Stimulated activated naive CD4-positive, alpha-beta T cell treated with Interleukin-2 at 50 U/mL for 16 hours (primary cell): ENCODE measurements around the gene OSBP2.

Source experiments
- DNase-seq: peaks from one replicate; lab custom pipeline; 2025; lab: John Stamatoyannopoulos, UW

OSBP2 gene, protein sequence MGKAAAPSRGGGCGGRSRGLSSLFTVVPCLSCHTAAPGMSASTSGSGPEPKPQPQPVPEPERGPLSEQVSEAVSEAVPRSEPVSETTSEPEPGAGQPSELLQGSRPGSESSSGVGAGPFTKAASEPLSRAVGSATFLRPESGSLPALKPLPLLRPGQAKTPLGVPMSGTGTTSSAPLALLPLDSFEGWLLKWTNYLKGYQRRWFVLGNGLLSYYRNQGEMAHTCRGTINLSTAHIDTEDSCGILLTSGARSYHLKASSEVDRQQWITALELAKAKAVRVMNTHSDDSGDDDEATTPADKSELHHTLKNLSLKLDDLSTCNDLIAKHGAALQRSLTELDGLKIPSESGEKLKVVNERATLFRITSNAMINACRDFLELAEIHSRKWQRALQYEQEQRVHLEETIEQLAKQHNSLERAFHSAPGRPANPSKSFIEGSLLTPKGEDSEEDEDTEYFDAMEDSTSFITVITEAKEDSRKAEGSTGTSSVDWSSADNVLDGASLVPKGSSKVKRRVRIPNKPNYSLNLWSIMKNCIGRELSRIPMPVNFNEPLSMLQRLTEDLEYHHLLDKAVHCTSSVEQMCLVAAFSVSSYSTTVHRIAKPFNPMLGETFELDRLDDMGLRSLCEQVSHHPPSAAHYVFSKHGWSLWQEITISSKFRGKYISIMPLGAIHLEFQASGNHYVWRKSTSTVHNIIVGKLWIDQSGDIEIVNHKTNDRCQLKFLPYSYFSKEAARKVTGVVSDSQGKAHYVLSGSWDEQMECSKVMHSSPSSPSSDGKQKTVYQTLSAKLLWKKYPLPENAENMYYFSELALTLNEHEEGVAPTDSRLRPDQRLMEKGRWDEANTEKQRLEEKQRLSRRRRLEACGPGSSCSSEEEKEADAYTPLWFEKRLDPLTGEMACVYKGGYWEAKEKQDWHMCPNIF

DNA sequence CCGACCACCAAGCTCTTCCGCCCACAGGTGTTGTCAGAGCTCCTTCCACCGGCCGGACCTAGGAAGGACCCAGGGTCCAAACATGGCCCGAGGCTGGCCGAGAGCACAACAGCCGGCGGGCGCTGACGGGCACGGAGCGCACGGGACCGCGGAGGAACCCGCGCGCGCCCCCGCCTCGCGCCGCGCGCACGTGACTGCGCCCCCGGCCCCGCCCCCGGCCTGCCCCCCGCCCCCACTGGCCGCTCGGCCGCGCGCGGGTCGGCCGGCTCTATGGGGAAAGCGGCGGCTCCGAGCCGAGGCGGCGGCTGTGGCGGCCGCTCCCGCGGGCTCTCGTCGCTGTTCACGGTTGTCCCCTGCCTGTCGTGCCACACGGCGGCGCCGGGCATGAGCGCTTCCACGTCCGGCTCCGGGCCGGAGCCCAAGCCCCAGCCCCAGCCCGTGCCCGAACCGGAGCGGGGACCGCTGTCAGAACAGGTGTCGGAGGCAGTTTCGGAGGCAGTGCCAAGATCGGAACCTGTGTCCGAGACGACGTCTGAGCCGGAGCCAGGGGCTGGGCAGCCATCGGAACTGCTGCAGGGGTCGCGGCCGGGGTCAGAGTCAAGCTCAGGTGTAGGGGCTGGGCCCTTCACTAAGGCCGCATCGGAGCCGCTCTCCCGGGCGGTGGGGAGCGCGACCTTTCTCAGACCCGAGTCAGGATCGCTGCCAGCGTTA lies at the start of gene OSBP2:
Gene OSBP2 (plus strand): TSS at position 235 of the 711 bp plus-strand sequence. CDS start 36 bp downstream, at position 271.
- DNase-seq = no peak

DNA sequence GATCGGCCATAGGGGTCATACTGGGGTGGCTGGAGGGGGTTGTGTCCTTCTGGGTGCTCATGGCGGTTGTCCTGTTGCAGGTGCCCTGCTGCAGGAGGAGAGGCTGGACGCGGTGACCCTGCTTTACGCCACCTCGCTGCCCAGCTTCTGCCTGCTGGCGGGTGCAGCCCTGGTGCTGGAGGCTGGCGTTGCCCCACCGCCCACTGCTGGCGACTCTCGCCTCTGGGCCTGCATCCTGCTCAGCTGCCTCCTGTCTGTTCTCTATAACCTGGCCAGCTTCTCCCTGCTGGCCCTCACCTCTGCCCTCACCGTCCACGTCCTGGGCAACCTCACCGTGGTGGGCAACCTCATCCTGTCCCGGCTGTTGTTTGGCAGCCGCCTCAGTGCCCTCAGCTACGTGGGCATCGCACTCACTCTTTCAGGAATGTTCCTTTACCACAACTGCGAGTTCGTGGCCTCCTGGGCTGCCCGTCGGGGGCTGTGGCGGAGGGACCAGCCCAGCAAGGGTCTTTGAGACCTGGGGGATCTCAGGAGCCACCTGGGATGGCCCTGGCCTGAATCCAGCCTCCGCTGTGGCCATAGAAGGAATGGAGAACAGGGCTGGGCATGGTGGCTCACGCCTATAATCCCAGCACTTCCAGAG lies 48.0 kb upstream of the OSBP2 start:
- no peak for DNase-seq

DNA sequence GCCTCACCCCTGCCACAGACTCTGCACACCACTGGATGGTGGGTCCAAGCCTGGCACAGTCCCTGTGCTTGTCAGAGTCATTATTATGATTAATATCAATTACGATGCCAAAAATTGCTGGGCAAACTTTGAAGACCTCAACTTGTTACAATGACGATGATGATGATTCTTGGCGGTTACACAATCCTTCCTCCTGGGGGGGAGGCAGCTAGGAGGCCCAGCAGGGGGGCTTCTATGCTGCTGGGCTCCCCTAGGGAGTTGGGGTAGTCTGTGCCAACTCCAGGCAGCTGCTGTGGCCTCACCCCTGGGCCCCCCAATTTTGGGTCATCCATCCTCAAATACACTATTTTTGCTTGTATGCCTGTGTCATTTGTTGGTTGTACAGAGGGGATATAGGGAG lies 47.1 kb upstream of the OSBP2 start:
- no peak for DNase-seq

DNA sequence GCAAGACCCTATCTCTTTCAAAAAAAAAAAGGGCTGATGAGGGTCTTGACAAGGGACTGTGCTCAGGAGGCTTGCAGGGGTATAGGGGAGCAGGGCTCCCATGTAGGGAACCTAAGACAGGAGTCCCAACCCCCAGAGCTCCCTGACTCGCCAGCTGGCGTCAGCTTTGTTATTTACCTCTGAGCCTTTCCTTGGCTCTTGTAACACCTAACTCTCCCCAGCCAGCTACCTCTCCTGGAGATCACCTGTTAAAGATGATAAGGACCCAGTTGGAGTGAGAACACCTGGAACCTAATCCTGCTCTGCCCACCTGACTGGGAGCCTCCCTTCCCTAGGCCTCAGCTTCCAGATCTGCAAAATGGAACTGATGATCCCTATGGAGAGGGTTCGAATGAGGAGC lies 45.8 kb upstream of the OSBP2 start:
- no peak for DNase-seq

DNA sequence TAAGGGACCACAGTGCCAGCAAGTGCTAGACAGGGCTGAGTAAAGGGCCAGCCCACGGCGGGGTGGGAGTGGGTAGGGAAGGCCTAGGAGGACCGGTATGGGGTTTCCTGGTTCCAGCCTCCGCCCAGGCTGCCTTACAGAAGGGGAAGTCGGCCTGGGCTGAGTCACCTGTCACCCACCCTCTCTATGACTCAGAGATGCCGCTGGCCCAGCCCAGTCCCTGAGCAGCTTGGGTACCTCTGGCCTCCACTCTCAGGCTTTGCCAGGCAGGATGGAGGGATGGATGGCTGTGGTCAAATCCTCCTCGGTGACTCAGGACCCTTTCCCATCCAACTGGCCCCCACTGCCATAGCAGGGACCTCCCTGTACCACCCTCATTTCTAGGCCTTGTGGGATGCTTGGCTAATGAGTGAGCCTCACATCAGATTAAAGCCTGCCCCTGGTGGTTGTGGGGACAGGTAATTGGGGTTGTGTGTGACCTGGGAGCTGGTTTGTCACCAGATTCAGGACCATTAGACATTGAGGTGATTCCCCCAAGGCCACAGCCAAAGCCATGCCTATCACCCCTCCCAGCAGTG lies 45.2 kb upstream of the OSBP2 start:
- DNase-seq = peak; percentile 90

DNA sequence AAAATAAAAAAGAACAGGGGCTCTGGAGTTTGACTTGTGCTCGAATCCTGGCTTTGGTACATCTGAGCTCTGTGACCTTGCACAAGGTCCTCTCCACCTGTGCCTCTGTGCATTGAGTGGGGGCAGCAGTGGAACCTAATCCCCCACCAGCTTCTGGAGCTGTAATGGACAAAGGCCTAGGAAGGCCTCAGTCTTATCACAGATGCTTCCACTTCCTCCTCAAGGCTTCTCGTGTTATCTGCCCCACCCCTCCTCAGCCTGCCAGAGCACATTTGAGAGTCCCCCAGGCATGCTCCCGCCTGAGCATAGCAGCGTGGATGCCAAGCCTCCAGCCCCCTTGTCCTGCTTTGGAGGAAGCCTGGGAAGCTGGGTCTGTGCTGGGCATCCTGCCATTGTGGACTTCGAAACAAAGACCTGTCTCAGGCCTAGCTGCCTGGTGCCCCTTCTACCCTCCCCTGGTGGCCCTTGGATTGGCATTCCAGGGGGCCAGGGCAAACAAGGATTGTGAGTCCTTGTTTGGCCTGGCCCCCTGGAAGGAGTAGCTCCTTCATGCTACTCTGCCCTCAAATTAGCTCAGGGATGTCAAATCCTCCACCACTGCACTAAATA lies 44.1 kb upstream of the OSBP2 start:
- DNase-seq = no peak

DNA sequence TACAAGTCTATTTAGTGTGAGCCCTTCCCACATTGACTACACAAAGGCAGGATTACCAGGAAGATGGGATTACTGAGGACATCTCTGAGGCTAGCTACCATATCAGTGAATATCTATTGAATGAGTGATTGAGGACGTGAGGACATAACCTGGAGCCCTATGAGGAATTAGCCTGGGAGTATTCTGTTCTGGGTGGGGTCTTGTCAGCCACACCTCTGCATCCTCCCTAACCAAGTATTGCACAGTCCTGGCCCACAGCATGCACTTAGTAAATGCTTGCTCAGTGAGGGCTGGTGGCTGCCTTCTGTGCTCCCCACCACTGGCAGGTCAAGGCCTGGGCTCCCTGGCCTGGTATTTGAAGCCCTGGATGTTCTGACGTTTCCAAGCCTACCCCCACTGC lies 41.8 kb upstream of the OSBP2 start:
- DNase-seq = no peak

DNA sequence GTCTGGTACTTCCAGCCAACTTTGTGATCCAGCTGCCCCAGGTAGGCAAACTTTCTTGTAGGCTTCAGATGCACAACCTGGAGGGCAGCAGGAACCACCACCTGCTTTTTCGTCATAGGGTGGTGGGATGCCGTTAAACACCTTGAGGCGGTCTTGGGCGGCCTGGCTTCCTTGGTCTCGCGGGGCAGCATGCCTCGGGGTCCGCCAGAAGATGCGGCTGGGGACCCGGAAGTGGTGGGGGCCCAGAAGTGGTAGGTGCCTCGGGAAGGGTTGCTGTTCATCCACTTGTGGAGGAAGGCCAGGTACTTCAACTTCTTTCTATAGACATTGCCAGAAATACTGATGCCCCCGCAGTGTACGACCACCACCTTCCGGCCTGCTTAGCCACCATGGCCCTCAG lies 40.3 kb upstream of the OSBP2 start:
- no peak for DNase-seq

DNA sequence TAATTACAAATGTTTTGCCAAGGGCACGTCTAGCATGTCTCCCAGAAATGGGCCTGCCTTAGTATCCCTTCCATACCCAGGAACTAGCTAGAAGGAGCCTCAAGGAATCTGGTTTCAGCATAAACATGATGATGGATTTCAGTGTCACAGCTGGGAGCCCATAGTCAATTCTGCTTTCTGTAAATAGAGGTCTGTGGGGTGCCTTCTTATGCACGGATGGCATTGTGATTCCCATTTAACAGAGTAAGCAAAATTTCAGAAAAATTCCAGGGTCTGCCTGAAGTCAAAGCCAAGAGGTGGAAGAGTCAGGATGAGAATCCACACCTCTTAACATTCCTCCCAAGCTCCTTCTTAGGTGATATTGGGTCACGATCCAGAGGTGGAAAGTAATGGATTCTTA lies 39.1 kb upstream of the OSBP2 start:
- DNase-seq = no peak

DNA sequence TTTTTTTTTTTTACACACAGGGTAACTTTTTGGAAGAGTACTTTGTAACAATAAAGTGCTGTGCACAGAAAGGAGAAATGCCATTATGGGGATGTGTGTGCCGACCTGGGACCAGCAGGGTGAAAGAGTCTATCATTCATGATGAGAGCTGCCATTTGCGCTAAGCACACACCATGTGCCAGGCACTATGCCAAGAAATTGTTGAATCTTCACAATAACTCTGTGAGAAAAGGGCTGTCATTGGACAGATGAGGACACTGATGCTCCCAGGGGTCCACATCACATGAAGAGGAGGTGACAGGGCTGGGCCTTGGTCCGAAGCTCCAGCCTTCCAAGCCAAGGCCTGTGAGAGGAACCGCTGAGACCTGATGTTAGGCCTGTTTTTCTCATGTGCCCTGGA lies 32.6 kb upstream of the OSBP2 start:
- DNase-seq = no peak

DNA sequence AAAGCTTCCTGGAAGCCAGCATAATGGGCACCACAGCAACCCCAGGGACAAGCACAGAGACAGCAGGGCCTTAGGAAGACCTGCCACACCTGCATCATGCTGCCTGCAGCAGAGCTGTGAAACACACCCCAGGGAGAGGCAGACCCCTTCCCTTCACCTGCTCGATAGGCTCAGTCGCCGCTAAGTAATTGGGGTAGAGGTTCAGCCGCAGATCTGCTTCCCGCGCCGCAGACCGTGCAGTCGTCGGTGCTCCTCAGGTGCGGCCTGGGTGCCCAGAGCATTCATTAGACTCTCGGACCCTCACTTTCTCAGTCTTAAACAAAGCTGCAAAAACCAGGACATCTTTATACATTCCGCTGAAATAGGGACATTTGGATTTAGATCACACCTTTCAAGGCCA lies 29.9 kb upstream of the OSBP2 start:
- DNase-seq = no peak

DNA sequence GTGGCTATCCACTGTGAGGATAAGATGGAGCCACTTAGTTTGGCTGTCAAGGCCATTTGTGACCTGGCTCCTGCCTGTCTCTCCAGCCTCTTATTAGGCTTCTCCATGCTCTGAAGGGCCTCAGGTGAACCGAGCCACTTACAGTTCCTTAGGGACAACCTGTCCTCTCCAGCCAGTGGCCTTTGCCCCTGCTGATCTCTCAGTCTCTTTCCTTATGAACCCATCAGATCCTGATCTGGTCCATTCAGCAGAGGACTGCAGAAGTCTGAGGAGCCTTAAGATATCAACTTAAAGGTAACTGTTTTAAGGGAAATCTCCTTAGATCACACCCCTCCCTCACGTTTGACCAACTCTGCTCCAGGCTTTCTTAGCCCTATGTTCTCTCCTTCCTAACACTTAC lies 29.4 kb upstream of the OSBP2 start:
- no peak for DNase-seq

DNA sequence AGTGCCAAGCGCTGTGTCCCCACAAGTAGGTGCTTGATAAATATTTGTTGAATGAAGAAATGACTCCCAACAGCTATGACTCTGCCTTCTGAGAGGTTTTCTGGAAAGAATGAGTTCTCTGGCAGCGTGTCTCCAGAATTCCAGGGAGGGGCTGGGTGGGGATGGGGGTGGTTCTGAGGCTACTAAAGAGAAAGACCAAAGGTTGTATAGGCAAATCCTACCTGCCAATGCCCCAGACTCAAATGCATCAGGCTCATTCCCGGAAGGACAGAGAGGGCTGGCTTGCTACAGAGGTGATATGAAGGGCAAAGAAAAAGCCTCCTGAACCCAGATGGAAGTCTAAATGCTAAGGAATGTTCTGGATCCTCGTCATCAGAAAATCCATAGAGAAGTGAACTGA lies 28.9 kb upstream of the OSBP2 start:
- DNase-seq = no peak

DNA sequence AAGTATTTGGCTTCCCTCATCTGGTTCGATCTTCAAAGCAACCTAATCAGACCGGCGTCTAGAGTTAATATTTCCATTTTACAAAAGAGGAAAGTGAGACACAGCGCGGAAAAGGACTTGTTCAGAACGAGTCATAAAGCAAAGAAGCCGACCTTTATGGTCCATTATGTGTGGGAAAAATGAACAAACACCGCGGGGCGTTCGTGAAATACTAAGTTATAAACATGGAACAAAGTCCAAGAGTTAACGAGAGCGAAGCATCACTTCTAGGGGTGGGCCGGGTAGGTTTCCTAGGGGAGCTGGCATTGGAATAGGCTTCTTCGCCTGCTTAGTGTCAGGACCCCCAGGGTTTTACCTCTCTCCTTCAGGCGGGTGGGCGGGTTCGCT lies 27.6 kb upstream of the OSBP2 start:
- DNase-seq = no peak

DNA sequence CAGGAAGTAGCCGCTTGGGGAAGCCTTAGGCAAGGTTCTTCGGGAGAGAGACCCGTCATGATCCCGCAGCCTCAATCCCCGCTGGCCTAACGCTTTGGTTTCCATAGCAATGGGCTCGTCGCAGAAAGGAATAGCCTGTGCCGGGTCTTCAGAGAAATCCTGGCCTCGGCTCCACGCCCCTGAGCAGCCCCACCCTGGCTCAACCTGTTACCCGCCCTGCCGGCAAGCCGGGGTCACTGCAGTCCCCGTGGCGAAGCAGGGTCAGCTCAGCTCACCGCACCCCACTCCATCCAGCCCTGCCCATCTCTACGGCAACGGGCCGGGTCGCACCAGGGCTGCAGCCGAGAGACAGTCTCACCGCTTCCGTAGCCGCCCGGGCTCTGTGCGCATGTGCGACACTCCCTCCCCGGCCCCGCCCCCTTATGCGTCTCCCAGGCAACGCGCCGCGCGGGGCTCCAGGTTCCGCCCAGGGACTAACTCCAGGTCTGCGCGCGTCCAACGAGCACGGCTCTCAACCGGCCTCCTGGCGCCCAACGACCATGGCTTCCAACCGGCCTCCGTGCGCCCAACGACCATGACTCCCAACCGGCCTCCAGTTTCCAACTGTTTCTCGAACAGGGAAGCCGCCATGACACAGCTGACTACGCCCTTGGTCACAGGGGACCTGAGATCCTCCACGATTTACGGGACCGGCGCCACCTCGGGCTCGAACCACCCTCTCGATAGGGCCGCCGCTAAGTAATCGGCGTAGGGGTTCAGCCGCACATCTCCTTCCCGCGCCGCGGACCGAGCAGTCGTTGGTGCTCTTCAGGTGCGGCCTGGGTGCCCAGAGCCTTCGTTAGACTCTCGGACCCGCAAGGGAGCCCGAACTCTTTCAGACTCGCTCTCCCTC lies 26.9 kb upstream of the OSBP2 start, which contains the start of gene DUSP18:
Gene DUSP18 (minus strand): TSS at position 382 of the 892 bp plus-strand sequence. CDS start 3,872 bp downstream, outside the sequence.
- peak; percentile 88 for DNase-seq

DNA sequence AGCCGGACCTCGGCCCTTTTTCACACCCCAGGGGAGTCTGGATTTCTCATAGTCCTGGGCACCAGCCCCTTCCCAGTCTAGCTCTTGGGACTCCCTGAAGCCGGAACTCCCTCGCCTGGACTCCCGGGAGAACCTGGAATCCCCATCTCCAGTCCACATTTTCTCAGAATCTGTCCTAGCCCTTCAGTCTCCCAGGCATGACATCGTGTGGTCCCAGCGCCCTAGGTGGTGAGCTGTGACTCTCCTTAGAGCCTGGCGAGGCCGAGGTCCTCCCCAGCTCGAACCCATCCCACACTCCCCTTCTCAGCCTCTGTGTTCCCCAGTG lies 26.3 kb upstream of the OSBP2 start:
- DNase-seq = no peak

DNA sequence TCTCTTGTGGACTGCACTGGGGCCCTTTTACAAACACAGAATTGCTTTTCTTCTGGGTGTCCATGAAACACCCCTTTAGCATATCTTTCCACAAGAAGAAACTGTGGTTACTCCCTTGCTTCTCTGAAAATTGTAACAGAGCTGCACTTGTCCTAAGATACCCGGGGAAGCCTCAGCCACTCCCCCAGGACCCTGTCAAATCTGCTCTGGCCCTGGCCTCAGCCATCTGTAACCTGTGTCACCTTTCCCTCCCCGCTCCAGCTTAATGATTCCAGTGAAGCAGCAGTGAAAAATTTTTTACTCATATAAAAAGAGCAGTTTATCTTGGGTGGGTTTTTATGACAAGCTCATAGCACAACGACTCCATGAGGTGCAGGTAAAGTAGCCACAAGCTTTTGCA lies 23.6 kb upstream of the OSBP2 start:
- DNase-seq = no peak

DNA sequence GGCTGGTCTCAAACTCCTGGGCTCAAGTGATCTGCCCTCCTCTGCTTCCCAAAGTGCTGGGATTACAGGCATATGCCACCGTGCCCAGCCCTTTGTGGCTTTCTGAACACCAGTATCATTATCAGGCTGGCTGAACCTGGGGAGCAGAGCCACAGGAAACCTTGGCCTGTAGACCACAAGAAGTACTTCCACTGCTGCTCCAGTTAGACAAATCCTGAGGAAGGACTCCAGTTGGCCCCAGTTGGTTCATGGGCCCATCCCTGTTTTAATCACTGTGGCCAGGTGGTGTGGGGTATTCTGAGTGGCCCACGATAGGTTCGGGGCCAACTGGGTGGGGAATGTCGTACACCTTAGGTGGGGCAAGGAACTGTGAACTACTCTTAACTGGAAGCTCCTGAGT lies 21.5 kb upstream of the OSBP2 start:
- no peak for DNase-seq

DNA sequence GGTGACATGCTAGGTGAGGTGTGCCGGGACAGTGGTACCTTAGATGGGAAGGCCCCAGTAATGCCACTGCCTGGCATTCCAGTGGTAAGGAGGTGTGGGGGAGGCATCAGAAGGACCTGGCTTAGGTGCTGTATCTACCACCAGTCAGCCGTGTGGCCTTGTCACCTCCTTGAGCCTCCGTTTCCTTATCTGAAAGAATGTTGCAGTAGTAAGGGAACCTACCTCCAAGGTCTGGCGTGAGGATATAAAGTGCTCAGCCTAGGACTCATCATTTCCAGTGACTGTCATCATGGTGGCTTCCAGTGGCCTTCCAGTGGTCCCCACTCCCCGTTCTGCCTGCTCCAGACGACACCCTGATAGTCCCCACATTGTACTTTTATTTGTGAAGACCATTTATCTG lies 20.2 kb upstream of the OSBP2 start:
- DNase-seq = no peak

DNA sequence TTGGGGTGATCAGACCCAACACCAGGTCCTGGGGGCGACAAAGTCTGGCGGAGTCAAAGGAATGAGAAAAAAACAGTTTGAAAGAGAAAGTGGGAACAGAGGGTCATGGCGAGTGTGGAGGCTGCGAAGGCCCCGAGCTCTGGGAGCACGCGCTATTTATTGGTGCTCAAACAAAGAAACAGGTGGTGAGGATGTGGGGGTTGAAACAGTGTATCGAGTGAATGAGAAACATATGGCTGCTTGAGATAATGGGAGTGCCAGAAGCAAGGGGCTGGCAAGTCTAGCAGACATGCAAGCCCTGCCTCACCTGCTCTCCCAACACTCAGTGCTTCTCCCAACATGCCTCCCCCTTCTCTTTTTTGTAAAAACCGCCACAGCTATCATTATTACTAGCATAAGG lies 19.2 kb upstream of the OSBP2 start:
- no peak for DNase-seq
